GM19193 (cell line): ENCODE results near the gene FBXW5.

Experiments
- POLR2A ChIP-seq: IDR thresholded peaks from 4 replicates; pipeline ENCODE4 v1.6.1; 2011; ENCODE audit not compliant: insufficient read depth, insufficient read length; ENCODE audit errors: extremely low read depth

The FBXW5 gene

DNA sequence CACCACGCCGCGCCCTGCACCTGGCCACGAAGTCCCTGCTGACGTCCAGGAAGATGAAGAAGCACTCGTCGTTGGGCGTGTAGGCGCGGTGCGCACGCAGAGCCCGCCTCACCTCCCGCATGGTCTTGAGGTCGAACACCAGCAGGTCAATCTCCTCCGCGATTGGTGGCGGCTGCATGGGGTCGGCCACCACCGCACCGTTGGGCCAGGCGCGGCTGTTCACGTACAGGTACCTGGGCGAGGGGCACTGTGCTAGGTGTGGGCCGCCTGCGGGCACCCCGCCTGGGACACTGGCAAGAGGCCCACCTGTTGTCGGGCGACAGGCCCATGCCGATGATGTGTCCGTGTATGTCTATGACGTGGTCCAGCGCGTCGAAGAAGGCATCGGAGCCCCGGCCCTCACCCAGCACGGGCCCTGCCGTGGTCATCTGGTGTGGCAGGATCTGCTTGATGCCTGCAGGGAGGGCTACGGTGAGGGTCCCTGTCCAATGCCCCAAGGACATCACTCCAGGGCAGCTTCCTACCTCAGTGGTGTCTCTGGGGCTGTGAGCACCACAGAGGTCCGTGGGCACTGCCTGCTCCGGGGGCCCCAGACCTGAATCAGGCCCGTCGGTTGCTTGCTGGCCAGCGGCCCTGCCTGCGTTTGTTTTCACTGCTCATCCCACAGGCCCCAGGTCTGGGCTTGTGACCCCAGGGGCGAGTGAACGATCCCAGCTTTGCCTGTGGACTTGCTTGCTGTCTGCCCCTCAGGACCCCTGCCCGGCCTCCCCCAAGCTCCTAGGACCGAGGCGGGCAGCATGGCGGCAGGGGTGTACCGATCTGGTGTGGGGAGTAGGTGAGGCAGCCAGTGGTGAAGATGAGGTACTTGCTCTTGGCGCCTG is 3.1 kb downstream of the FBXW5 start:
- no peak for TF ChIP-seq POLR2A

DNA sequence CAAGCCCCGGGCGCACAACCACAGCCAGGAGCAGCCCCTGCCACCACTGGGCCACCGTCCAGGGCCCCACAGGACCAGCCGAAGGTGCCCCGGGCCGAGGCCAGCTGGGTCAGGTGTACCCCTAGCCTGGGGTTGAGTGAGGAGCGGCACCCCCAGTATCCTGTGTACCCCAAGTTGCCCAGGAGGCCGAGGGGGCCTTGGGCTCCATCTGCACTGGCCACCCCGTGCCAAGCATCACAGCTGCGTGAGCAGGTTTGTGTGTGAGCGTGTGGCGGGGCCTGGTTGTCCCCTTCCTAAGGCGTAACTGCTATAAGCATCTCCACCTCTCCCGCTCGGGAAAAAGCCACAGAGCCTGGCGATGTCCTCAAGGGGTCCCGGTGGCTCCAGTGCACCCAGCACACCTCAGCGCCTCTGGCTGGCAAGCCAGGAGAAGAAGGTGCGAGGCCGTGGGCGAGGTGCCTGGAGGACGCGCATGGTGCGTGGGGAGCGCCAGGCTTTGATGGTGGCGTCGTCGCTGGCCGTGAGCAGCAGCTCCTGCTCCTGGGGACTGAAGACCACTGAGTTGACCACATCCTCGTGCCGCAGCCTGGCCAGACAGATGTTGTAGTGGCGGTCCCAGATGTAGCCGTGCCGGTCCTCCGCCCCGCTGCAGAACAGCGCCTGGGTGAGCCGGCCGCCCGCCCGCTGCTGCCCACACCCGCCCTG is 3.9 kb downstream of the FBXW5 start:
- no peak for TF ChIP-seq POLR2A

DNA sequence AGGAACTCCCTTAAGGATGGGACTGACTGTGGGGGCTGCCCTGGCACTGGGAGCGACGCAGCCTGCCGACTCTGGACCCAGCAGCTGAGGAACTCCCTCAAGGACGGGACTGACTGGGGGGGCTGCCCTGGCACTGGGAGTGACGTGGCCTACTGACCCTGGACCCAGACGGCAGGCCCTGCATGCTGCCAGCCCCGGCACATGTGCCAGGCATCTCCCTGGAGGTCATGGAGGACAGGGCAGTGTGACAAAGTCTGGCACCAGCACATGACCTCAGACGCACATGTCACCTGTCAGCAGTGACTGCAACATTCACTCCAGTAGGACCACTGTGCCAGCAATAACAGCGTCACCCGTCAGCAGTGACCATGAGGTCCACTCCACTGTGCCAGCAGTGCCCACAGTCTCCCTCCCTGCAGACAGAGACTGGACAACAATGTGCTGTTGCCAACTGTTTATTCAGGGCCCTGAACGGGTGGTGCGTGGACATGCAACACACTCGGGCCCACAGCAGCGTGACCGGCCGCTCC is 4.5 kb downstream of the FBXW5 start:
- TF ChIP-seq POLR2A = no peak

DNA sequence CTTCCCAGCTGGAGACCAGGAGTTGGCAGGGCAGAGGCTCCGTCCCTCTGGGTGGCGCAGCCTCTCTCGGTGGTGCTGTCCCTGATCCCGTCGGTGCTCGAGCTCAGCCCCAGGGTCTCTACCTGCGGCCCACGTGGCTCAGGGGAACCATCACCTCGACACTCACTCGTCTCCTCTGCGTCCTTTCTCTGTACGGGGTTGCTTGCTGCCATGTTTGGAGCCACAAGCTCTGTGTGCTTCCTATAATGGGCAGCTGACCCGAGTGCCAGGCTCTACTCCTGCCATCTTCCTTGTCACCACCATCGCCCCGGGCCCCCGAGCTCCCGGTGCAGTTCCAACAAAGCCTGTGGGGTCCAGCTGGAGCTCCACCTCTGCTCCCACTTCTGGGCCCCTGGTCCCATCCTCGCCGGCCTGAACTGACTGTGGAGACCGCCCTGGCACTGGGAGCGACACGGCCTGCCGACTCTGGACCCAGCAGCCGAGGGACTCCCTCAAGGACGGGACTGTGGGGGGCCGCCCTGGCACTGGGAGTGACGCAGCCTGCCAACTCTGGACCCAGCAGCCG is 5.0 kb downstream of the FBXW5 start:
- TF ChIP-seq POLR2A = no peak

DNA sequence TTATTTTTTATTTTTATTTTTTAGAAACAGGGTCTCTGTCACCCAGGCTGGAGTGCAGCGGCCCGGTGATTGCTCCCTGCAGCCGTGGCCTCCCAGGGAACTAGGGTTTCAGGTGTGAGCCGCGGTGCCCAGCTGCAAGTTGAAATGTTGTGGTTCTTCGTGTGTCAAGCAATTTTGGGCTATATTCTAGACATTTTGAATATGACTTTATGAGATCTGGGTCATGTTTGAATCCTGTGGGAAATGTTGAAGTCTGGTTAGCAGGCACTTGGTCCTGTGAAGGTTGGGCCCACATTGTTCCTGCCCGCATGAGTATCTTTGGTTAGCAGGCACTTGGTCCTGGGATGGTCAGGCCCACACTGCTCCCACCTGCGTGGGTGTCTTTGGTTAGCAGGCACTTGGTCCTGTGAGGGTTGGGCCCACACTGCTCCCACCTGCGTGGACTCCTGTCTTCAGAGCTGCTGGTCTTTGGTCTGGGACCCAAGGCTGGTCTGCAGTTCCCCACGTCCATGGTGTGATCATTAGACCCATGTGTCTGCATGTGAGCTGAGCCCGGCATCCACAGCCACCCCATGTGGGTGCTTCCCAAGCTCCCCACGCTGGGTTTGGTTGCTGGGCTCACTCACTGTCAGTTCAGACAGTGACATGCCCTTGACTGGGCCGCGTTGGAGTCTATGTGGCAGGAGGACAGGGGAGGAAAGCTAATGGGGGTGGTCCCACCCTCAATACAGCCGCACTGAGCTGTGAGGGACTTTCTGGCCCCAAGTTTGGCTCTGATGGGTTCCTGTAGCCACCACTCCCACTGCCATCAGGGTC is 7.1 kb downstream of the FBXW5 start:
- no peak for TF ChIP-seq POLR2A

DNA sequence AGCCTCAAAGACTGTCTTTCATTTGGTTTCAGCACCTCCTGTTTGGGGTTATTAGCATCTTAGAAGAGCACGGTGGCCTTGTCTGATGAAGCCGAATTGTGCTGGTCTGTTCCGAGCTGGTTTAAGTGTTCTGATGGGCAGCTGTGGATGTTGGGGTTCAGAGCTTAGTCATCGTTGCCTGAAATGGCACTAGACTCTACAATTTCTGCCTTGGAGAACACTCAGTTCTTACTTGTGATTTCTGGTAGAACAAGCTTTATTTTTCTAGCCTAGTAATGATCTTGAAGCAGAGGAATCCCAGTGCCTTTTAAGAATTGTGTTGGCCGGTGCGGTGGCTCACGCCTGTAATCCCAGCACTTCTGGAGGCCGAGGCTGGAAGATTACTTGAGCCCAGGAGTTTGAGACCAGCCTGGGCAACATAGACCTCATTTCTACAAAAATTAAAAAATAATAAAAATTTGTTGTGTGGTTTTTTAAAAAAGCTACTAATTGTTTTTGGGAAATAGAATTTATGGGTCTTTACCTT is 7.8 kb downstream of the FBXW5 start:
- no peak for TF ChIP-seq POLR2A

DNA sequence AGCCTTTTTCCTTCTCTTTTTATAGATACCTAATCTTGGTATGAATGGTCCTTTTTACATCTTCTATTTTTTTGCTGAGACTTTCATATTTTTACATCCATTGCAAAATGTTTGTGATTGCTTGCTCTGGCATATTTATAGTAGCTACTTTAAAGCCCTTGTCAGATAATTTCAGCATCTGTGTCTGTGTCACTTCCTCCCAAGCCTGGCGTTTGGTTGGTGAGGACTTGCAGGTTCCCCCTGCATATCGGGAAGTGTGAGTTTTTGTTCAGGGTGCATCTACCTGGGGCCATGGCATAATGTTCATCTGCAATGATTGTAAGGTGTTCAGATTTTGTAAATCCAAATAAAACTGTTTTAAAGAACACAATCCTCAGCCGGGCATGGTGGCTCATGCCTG is 8.9 kb downstream of the FBXW5 start:
- no peak for TF ChIP-seq POLR2A

DNA sequence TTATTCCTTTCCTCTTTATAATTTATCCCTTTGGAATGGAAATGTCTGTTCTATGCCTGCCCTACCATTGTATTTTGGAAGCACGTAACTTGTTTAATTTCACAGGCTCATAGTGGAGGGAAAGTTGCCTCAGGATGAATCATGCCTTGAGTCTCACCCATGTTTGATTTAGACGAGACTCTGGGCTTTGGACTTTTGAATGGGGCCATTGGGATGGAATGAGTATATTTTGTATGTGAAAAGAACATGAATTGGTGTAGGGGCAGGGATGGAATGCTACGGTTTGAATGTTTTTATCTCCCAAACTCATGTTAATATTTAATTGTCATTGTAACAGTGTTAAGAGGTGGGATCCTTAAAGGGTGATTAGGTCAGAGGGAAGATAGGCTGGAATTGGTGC is 10.3 kb downstream of the FBXW5 start:
- no peak for TF ChIP-seq POLR2A

DNA sequence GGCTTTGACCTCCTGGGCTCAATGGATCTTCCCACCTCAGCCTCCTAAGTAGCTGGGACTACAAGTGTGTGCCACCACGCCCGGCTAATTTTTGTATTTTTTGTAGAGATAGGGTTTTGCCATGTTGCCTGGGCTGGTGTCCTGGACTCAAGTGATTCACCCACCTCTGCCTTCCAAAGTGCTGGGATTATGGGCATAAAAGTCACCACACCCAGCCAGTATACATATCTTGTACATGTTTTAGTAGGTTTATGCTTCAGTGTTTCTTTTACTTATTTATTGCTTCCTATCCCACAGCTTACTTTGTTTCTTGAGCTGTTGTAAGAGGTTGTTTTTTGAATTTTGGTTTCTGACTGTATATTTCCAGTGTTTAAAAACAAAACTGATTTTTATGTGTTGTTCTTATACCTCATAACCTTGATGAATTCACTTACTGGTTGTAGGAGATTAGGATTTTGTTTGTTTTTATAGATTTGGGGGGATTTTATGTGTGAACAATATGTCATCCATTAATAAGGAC is 12.9 kb downstream of the FBXW5 start:
- no peak for TF ChIP-seq POLR2A

DNA sequence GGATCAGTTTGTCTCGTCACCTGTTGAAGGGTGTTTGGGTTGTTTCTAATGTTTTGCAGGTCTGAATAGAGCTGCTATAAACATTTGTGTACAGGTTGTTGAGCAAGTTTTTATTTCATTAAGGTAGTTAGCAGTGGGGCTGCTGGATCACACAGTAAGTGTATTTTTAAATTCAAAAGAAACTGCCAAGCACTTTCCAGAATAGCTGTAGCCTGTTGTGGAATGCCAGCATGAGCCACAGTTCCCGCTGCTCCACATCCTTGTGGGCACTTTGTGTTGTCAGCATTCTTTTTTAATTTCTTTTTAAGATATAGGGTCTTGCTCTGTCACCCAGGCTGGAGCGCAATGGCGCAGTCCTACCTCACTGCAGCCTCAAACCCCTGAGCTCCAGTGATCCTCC is 14.5 kb downstream of the FBXW5 start:
- TF ChIP-seq POLR2A = no peak

DNA sequence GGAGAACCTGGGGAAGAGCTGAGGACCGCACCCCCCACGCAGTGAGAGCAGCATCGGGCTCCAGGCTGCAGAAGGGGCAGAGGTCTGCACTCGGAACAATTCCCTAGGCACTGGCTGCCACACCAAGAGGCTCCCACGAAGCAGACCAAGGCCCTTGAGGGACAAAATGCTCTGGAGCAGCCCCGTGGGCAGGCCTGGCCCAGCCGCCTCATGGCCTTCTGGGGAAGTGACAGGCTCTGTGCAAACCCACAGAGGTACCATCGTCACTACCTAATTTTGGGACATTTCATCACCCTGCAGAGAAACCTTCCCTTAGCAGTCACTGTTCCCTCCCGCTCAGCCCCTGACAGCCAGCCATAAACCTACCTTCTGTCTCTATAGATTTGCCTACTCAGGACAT is 15.9 kb downstream of the FBXW5 start:
- no peak for TF ChIP-seq POLR2A

DNA sequence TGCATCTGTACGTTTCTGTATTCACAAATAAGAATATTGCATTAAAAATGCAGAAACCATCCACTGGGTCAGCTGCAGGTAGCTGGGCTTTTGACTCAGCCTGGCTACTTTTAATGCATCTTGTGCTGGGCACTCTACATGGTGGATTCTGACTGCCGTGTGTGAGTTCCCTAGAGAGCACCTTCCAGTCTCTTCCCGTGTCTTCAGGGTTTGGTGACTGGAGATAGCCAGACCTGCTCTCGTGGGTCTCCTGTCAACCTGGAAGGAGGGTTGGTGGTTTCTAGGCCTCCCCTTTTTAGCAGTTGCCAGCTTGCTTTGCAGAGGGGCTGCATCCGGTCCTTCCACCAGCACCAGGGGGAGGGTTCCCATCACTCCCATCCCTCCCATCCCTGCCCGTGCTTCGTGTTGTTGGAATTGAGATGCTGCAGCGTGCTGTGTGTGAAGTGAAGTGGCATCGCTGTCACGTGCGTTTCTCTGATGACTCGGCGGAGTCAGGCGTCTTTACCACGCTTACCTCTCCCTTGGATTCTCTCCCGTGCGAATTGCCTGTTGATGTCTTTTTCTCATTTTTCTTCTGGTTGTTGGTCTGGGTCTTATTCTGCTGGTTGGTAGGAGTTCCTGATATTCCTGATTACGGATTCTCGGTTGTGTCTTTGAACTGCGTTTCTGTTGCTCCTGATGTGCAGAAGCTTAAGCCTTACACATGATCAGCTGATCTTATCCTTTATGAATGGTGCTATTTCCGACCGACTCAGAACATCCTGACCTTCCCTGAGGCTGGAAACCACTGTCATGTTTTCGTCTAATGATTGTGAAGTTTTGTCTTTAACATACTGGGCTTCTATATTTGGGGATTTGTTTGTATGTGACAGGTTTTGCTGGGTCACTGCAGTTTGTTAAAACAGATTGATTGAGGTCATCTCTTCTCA is 16.9 kb downstream of the FBXW5 start:
- no peak for TF ChIP-seq POLR2A

DNA sequence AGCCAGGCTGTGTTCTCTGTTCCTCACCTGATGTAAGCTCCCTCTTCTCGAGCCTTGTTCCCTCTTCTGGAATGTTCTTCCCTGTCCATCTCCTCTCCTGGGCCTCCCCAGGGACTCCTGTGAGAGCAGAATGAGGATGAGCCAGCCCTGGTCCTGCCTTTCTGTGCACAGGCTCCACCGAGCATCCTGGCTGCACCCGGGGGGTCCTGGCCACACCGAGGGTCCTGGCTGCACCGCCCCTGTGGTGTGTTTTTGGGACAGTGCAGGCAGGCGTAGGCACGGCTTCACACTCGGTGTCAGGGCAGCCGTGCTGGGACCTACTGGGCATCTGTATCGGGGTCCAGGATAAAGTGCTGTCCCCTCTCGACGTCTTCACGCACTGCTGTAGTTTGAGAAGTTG is 17.8 kb downstream of the FBXW5 start:
- TF ChIP-seq POLR2A = no peak

DNA sequence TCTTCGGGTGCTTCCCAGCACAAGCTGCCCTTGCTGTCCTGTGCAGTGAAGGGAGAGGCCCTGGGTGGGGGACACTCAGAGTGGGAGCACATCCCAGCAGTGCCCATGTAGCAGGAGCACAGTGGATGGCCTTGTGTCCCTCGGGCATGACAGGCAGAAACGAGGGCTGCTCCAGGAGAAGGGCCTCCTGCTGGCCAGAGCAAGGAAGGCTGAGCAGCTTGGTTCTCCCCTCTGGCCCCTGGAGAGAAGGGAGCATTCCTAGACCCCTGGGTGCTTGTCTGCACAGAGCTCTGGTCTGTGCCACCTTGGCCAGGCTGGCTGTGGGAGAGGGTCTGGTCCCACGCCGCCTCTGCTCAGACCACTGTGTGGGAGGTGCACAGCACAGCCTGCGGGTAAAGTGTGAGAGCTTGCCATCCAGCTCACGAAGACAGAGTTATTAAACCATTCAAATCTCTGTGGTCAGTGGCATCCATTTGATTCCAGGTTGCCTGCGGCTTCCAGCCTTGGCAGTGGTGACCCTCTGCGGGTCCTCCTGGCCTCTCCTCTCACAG is 18.3 kb downstream of the FBXW5 start:
- no peak for TF ChIP-seq POLR2A
